NT2/D1 (cell line): ENCODE measurements around the gene HYPK.

Experiments used
- SUZ12 ChIP-seq: IDR thresholded peaks from 2 replicates; pipeline ENCODE4 v1.6.1; 2011; ENCODE audit not compliant: insufficient read length, insufficient read depth; ENCODE audit errors: extremely low read depth
- YY1 ChIP-seq: IDR thresholded peaks from 2 replicates; pipeline ENCODE4 v1.6.1; 2011; ENCODE audit not compliant: insufficient read length, insufficient read depth
- ZNF274 ChIP-seq: IDR thresholded peaks from 2 replicates; pipeline ENCODE4 v1.6.1; 2011; ENCODE audit warnings: mild to moderate bottlenecking, low read depth, low read length

DNA sequence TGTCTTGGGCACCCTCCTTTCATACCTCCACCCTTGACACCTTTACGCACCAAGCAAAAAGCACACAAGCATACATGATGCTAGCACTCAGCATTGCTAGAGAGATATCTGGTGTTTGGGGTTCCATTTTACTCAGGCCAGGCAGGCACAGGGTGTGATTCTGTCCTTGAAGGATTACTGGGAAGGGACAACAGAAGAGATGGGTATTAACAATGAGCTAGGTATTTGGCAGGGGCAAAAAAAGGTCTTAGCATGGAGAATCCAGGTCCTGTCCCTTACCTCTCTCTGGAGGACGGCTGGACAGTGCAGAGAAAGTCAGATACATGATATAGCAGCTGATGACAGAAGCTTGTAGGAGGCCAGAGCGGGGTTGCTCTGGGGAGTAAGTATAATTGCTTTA is 3.8 kb upstream of the HYPK start:
- TF ChIP-seq ZNF274 (no peak), SUZ12 (no peak), YY1 (no peak)
